ENCODE data around the gene STARD7.
"Not testable (repeated sequence)": the region's sequence is repeated elsewhere in the genome, so short reads cannot be mapped to it uniquely, and the experiment has no call there.

Gene STARD7

GRCh38 chr2:96163415-96163767 lies 45.2 kb downstream of the STARD7 start:
- DNase-seq, result no peak

- DNase-seq, result no peak
These were observed 46.7 kb downstream of the STARD7 start for GRCh38 chr2:96161898-96162297.

- not testable (repeated sequence) for DNase-seq
These were observed 48.3 kb downstream of the STARD7 start for GRCh38 chr2:96160366-96160765.

GRCh38 chr2:96159084-96159830 lies 49.4 kb downstream of the STARD7 start:
- DNase-seq, result no peak

GRCh38 chr2:96158554-96158940 lies 50.1 kb downstream of the STARD7 start:
- DNase-seq, result no peak

- peak; percentile 83 to 95 (median 90) for DNase-seq
These were observed 50.7 kb downstream of the STARD7 start for GRCh38 chr2:96157649-96158553.

GRCh38 chr2:96156926-96157648 lies 51.5 kb downstream of the STARD7 start:
- DNase-seq, result no peak

GRCh38 chr2:96156011-96156820 lies 52.4 kb downstream of the STARD7 start:
- DNase-seq, result no peak

- no peak for DNase-seq
These were observed 53.9 kb downstream of the STARD7 start for GRCh38 chr2:96154506-96155380.

GRCh38 chr2:96153991-96154431 lies 54.6 kb downstream of the STARD7 start:
- DNase-seq, result no peak

GRCh38 chr2:96153291-96153713 lies 55.3 kb downstream of the STARD7 start:
- DNase-seq, result no peak

- no peak for DNase-seq
These were observed 56.1 kb downstream of the STARD7 start for GRCh38 chr2:96152304-96153161.

GRCh38 chr2:96151595-96152303 lies 56.9 kb downstream of the STARD7 start:
- DNase-seq, result peak in 3 of 4 experiments; percentile 54 to 64 (median 54)

- DNase-seq, result no peak
These were observed 57.6 kb downstream of the STARD7 start for GRCh38 chr2:96150791-96151594.

GRCh38 chr2:96150007-96150640 lies 58.5 kb downstream of the STARD7 start:
- no peak for DNase-seq

GRCh38 chr2:96148410-96149217 lies 60.0 kb downstream of the STARD7 start:
- peak; percentile 88 to 95 (median 91) for DNase-seq

GRCh38 chr2:96147593-96148201 lies 60.9 kb downstream of the STARD7 start:
- peak in 1 of 4 experiments; percentile 37 for DNase-seq
